SHP77 treated with DMSO at 0.1 percent for 48 hours (cell line): ENCODE results near the gene PKD1L1.
"Not testable (repeated sequence)": the region's sequence is repeated elsewhere in the genome, so short reads cannot be mapped to it uniquely, and the experiment has no call there.

Experiments used
- DNase-seq: peaks from one replicate; lab custom pipeline; 2025; lab: John Stamatoyannopoulos, UW

Gene PKD1L1

GRCh38 chr7:47818796-47819606 lies 129.3 kb downstream of the PKD1L1 start:
- DNase-seq = peak; percentile 26

DNA sequence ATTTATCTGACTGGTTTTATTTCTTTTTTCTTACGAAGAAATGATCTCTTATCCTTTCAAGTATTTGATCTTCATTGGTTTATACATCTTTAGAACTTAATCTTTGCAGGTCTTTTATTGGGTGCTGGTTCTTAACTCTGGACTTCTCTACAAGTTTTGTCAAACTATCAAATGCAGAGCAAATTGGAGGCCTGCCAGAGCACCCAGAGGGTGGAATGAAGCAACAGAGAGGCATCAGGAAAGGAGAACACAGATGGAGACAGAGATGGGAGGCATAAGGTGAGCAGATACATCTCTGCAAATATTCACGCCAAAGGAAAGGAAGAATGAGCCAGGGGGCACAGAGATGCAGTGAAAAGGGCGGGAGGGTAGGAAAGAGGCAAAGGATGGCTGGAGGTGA lies 130.3 kb downstream of the PKD1L1 start:
- no peak for DNase-seq

- no peak for DNase-seq
These were observed 131.6 kb downstream of the PKD1L1 start for GRCh38 chr7:47816647-47817046.

DNA sequence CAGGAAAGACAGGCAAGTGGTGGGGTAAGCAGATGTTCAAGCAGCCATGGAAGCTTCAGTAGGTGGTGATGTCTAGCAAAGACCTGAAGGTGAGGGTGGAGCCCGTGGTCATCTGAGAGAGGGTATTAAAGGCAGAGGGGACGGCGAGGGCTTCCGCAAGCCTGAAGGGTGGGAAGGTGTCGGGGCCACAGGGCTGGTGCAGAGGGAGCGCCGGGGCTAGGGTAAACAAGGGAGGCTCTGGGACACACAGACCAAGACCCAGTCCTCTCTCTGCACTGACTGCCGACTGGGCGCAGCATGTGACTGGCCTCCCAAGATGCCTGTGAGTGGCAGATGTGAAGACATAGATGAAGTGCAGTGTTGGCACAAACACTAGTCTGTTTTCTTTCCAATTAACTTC lies 132.4 kb downstream of the PKD1L1 start:
- DNase-seq = no peak

DNA sequence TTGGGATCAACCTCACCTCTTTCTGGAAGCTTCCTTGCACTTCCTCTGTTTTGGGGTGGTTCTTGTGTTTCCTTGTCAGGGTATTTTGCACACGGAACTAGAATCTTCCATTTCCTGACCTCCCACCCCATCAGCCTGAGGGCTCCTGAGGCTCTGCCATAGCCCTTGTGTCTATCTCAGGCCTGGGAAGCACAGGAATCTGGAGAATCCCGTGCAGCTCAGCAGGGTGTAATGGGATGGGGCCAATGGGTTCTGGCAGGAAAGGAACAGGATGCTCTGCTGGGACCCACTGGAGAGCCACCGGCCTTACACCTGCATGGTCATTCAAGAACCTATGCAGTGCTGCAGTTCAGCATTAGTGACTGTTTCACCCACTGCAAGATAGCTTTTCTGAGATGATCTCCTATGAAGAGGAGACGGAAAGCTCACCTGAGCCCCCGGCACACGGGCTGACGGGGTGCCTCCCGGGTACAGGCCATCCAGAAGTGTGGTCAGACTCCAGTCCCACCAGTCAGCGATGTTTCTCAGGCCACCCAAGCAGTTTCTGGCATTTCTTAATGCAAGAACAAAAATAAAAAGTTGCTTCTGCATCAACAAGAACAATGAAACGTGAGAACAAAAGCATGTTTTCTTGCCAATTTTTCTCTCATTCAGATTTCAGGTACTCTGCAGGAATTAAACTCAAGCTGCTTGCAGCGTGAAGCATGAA lies 133.2 kb downstream of the PKD1L1 start:
- no peak for DNase-seq

DNA sequence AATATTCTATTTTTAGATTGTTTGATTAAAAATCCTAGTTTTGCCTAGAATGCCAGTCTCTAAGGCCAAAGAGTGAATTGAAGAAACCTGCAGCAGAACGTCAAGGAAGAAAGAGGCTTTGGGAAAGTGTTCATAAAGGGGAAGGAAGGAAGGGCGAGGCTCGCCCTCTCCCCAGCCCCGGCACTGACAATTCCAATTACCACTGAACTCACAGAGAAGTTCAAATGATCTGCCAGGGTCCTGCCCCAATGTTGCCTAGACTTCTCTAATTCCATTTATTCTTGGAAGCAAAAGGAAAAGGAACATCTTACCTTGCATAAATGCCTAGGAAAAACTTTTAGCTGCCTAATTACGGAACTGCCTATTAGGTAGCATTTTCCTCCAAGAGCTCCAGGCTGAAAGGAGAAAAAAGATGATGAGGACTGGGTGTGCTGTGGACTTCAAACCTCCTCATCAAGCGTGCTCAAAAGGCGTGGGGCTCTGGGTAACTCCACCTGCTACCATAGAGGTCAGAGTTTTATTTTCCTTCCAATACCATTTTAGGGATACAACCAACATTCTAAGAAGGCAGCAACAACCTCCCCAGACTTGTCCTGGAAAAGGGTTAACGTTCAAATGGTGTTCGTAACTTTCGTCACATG lies 134.5 kb downstream of the PKD1L1 start:
- no peak for DNase-seq

DNA sequence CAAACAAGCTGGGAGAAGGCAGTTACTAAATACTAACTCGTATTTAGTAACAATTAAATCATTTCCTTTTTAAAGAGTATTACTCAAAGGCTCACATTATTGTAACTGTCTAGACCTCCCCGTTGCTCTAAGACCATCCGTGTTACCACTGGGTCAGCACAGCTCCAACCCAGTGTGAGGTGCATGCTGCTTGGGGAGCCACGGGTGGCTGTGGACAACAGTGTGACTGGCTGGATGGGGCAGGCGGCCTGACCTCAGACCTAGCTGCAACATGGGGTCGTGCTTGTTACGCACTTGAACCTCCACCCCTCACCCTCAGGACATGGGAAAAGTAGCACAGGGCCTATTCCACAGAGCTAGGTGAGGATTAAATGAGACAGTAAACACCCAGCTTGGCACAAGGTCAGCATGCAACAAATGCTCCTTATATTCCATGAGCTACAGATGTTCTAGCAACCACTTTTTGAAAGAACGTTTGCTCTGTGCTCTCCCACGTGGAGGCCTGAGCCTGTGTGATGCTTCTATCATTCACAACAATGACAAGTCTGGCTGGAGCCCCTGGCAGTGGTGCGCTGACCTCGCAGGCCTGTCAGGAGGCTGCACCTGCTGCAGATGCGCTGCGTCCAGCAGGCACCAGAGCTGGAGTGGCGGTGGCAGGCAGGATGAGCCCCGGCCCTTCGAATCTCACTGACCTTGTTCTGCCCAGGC lies 135.7 kb downstream of the PKD1L1 start:
- peak; percentile 35 for DNase-seq

DNA sequence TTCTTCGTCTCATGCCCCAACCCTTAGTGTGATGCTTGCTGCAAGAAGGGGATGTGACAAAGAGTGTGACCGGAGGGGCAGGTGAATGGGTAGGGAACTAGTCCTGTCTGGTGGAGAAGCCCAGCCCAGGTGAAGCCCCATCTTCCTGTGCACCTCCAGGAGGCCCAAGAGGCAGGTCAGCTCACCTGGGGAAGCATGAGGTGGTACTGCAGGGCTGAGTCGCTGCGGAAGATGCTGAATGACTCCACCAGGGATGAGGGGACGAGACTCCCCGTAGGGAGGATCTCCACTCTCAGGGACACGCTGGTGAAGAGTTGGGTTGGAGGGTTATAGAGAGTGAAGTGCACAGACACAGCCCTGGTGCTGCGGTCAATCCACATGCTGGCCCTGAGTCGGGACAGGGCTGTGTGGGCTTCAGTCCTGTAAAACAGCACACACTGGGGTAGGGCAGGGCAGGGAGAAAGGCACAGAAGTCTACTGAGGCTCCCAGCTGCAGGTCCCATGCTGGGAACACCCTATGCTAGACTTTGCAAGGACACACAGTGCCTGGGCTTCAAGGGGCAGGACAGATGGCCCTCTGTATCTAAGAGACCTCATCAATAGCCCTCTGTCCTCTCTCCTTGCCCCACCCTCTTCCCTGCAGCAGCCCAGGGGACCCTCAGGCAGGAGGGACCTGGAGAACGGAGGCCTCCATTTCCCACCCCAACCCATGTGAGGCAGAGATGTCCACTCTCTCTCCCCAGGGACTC lies 136.5 kb downstream of the PKD1L1 start:
- DNase-seq = no peak

DNA sequence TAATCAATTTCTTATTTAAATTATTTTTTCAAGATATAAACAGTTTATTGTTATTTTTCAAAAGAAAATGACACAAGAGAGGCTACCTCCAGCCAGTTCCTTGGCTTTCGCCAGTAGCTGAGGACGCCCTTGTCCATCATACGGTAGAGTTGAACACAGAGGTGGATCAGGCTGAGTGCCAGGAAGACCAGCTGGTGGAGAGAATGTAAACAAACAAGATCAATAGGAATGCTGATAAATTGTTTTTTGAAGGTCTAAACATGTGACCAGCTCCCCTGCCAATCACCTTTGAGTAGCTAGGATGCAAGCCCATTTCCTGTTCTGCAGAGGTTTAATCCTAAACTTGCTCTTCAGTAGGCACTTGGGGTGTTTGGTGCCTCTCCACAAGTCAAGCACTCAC lies 138.9 kb downstream of the PKD1L1 start:
- peak; percentile 38 for DNase-seq

DNA sequence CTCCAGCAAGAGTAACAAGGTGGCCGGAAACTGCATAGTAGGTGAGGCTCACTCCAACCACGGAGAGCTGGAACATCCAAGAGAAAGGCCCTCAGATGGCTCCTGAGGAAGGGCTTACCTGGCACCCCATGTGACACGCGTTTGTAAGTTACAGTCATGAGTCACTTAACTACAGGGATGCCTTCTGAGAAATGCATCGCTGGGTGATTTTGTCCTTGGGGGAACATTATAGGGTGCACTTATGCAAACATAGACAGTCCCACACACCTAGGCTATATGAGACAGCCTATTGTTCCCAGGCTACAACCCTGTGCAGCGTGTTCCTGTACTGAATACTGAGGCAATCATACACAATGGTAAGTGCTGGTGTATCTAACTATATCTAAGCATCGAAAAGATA lies 139.9 kb downstream of the PKD1L1 start:
- DNase-seq = no peak

DNA sequence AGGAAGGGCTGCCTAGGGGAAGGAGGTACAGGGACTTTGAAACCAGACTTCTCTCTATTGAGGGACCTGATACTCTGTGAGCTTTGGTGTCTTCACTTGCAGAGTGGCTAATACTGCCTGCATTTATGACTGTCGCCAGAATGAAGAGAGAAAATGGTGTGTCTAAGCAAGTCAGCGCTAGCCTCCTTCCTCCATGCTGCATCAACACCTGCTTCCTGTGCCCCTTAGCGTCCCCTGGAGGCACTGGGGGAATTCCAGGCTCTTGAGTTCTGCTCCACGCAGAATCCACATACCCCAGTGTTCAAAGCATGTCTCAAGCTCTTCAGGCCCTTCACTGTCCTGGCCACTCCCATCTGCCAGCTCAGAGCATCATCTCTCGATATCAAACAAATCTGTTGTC lies 140.5 kb downstream of the PKD1L1 start:
- no peak for DNase-seq

GRCh38 chr7:47807126-47807525 lies 141.1 kb downstream of the PKD1L1 start:
- no peak for DNase-seq

GRCh38 chr7:47806701-47807103 lies 141.6 kb downstream of the PKD1L1 start:
- DNase-seq = no peak

DNA sequence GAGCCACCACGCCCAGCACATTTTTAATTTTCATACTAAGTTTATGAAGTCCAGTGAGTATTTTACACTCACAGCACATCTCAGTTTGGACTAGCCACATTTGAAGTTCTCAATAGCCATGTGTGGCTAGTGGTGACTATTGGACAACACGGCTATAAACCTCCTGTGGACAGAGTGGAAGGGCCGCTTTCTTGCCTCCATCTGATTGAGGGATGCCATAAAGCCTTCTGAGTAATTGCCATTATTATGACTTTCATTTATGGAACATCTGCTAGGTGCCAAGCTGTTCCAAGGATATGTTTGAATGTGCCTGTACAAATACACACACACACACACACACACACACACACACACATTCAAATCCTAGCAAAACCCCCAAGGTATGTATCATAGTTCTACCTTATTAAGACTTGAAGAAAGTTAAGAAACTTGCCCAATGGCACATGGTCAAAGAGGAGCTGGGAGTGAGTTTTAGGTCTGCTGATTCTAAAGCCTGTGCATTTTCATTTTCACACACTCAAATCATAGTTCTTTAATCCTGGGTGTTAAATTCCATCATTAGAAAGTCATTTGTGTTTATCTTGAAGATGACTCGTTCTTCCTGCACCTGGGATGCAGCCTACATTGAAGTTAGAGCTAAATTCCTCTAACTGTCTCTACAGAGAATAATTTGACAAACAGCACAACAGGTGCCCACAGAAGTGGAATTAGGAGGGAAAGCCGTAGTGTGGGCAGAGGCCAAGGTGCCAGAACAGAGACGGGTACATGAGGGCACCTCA lies 143.3 kb downstream of the PKD1L1 start:
- no peak for DNase-seq

- DNase-seq = peak; percentile 89
These were observed 144.4 kb downstream of the PKD1L1 start for GRCh38 chr7:47803846-47804245.

- no peak for DNase-seq
These were observed 145.2 kb downstream of the PKD1L1 start for GRCh38 chr7:47803025-47803424.

GRCh38 chr7:47801423-47801822 lies 146.8 kb downstream of the PKD1L1 start:
- DNase-seq = no peak

GRCh38 chr7:47799524-47799923 lies 148.7 kb downstream of the PKD1L1 start:
- DNase-seq = no peak

DNA sequence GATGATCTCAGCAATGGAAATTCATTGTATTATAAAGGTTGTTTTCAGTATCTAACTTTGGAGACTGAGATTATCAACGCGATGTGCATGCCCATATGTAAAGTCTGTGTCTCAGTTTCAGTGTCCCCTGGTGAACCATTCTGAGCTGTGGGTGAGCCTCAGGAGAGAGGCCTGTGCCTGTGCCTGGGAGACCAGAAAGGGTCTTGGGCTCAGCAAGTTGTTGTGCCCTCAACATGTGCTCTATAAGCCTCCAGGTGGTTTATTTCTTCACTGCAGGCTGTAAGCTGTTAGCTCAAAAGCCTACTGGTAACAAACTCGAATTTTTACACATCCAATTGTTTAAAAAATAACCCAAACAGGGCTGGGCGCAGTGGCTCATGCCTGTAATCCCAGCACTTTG lies 151.9 kb downstream of the PKD1L1 start:
- DNase-seq = no peak

DNA sequence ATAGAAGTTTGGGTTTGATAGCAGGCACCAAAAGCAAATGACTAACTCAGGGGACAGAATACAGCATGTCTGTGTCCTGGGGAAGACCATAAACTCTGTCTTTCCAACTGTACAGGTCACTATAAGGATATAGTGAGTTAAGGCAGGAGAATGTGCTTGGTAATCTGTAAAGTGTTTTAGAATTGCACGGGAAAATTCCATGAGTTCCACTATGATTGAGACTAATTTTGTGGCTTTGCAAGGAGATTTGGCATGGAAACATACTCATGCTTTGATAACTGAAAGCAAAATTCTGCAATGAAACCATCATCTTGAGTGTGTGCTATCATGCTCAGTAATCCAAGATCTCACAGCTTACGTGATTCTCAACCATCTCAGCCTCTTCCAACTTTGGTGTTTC lies 152.6 kb downstream of the PKD1L1 start:
- DNase-seq = no peak

DNA sequence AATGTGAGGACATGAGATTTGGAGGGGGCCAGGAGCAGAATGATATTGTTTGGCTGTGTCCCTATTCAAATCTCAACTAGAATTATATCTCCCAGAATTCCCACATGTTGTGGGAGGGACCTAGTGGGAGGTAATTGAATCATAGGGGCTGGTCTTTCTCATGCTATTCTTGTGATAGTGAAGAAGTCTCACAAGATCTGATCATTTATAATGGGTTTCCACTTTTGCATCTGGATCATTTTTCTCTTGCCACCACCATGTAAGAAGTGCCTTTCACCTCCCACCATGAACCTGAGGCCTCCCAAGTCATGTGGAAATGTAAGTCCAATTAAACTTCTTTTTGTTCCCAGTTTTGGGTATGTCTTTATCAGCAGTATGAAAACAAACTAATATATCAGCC lies 153.1 kb downstream of the PKD1L1 start:
- DNase-seq = not testable (repeated sequence)
